ENCODE results near the gene GPR162.

- TF ChIP-seq CTCF (IDR thresholded peaks at IDR 0.05; ENCODE audit: low read depth, low read length, missing input control) (no peak), RAD21 (IDR thresholded peaks at IDR 0.05) (no peak), NR2F2 (IDR thresholded peaks at IDR 0.05) (no peak), SP1 (IDR thresholded peaks at IDR 0.05) (no peak), TAF1 (conservative IDR thresholded peaks at IDR 0.05) (peak; percentile 90), RXRA (IDR thresholded peaks at IDR 0.05) (no peak)
These were observed 32.4 kb upstream of the GPR162 start, which contains the start of gene CD4 for GRCh38 chr12:6788972-6789924.
